CD4-positive, alpha-beta T cell (primary cell): Measurements from ENCODE around the gene CRYBG1. TPM values are rescaled to one million over a fixed set of nuclear protein-coding genes. Genes with fewer than 3 reads are reported as not detected.

Experiments
- ATAC-seq: fragments of 200-7000 bp; cut with Tn5 transposase; one replicate; pipeline ENCODE4 v1.10.0; 2022; ENCODE audit warnings: mild to moderate bottlenecking; ENCODE audit not compliant: poor library complexity
- CTCF ChIA-PET: fragments of 350-600 bp; sonication (Branson Sonifier 250); formaldehyde crosslinking; loops from one replicate; lab custom pipeline; 2021; ENCODE audit warnings: antibody characterized with exemption, inconsistent platforms; lab: Charles Lee
- POLR2A ChIA-PET: fragments of 350-600 bp; sonication (Branson Sonifier 250); formaldehyde crosslinking; loops from one replicate; lab custom pipeline; 2021; ENCODE audit warnings: antibody characterized with exemption, inconsistent platforms; lab: Charles Lee
- DNase-seq, 14 experiments: peaks; one replicate each; pipeline ENCODE4 v3.0.0-alpha.2; 2013 to 2020; ENCODE audit warnings: mixed read lengths in 2 of 14
- H3K27ac ChIP-seq, 2 donors: one replicate each; pipeline versions ENCODE4 v1.5.1 to v1.7.0; 2013; ENCODE audit warnings: low read length in 2 of 2, low read depth in 1 of 2, mild to moderate bottlenecking in 1 of 2
- H3K27me3 ChIP-seq, 2 experiments: 1 replicate in 1 of 2; 2 replicates in 1 of 2; pipeline versions ENCODE4 v1.6.1 to v1.7.0; 2013; ENCODE audit warnings: low read length in 2 of 2, control low read depth in 1 of 2, mild to moderate bottlenecking in 1 of 2, moderate library complexity in 1 of 2; ENCODE audit not compliant: insufficient read depth in 2 of 2, control insufficient read depth in 1 of 2
- H3K36me3 ChIP-seq: one replicate; pipeline ENCODE4 v1.6.1; 2013; ENCODE audit warnings: low read length, control low read depth; ENCODE audit not compliant: insufficient read depth
- H3K4me1 ChIP-seq: one replicate; pipeline ENCODE4 v1.6.1; 2013; ENCODE audit warnings: low read length, control low read depth; ENCODE audit not compliant: insufficient read depth
- H3K4me3 ChIP-seq: one replicate; pipeline ENCODE4 v1.5.1; 2013; ENCODE audit warnings: mild to moderate bottlenecking, low read length, moderate library complexity
- H3K9me3 ChIP-seq, 2 experiments: 1 replicate in 1 of 2; 2 replicates in 1 of 2; pipeline versions ENCODE4 v1.6.1 to v1.7.0; 2013; ENCODE audit warnings: low read length in 2 of 2, mild to moderate bottlenecking in 2 of 2, control low read depth in 1 of 2, moderate library complexity in 1 of 2; ENCODE audit not compliant: control insufficient read depth in 1 of 2, insufficient read depth in 1 of 2
- H3K27ac Mint-ChIP-seq: one replicate; pipeline ENCODE4 v1.8.0; 2020; ENCODE audit warnings: mixed read lengths
- H3K27me3 Mint-ChIP-seq: one replicate; pipeline ENCODE4 v1.8.0; 2021; ENCODE audit warnings: mixed read lengths
- H3K36me3 Mint-ChIP-seq: one replicate; pipeline ENCODE4 v1.8.0; 2021; ENCODE audit warnings: low read depth, mixed read lengths
- H3K4me1 Mint-ChIP-seq: one replicate; pipeline ENCODE4 v1.8.0; 2021; ENCODE audit warnings: low read depth, mixed read lengths
- H3K4me3 Mint-ChIP-seq: one replicate; pipeline ENCODE4 v1.8.0; 2020; ENCODE audit warnings: mild to moderate bottlenecking, mixed read lengths
- H3K9me3 Mint-ChIP-seq: one replicate; pipeline ENCODE4 v1.8.0; 2020; ENCODE audit warnings: mixed read lengths
- CTCF ChIP-seq: fragments of 200-600 bp; IDR thresholded peaks from one replicate; pipeline ENCODE4 v1.8.0; 2022; ENCODE audit warnings: antibody characterized with exemption, mild to moderate bottlenecking
- intact Hi-C, 2 experiments: fragments of 100-400 bp; cut with DNase I in 1 of 2; cut with micrococcal nuclease in 1 of 2; formaldehyde crosslinking; loops; one replicate each; pipeline versions ENCODE4 v1.15.1 to v1.9.0; 2023 to 2025; cut with DNase I, micrococcal nuclease
- total RNA-seq, 174 experiments: library from RNA in 2 of 174; stranded (reverse) in 2 of 174; gene quantifications; one replicate each; pipeline ENCODE4 v1.2.3 and lab custom pipeline; 2021 to 2026

Gene CRYBG1
- total RNA-seq, 2 experiments from 2014 or later, result 58.5 to 59.4 TPM

GRCh38 chr6:106379951-106380350, 19.4 kb downstream of the CRYBG1 start:
- no peaks in the 10 kb centered on the region for H3K36me3 ChIP-seq
- intact Hi-C loops, result no loop called here
- POLR2A ChIA-PET, result no interaction called here
- no peak overlapping the region for H3K27ac ChIP-seq
- H3K4me3 ChIP-seq, result no peak overlapping the region
- H3K4me1 Mint-ChIP-seq, result no peaks in the 10 kb centered on the region
- ATAC-seq (no peak), DNase-seq (no peak)
- no peak overlapping the region for H3K27ac Mint-ChIP-seq
- H3K4me3 Mint-ChIP-seq, result no peak overlapping the region
- no peaks in the 10 kb centered on the region for H3K36me3 Mint-ChIP-seq
- H3K4me1 ChIP-seq, result no peaks in the 10 kb centered on the region
- TF ChIP-seq CTCF, result no peak
- H3K9me3 ChIP-seq, result no peaks in the 10 kb centered on the region
- no peaks in the 10 kb centered on the region for H3K27me3 ChIP-seq
- CTCF ChIA-PET, result no interaction called here
- H3K27me3 Mint-ChIP-seq, result peaks cover 5% of the 10 kb centered on the region
- no peaks in the 10 kb centered on the region for H3K9me3 Mint-ChIP-seq

- H3K9me3 Mint-ChIP-seq, result no peaks in the 10 kb centered on the region
- CTCF ChIA-PET, result no interaction called here
Observed at GRCh38 chr6:106380407-106380806, 19.9 kb downstream of the CRYBG1 start.

GRCh38 chr6:106381223-106381622, 20.7 kb downstream of the CRYBG1 start:
- ATAC-seq (no peak), DNase-seq (no peak)
- ChIA-PET CTCF (no interaction called here), POLR2A (no interaction called here)
- H3K27me3 ChIP-seq, result no peaks in the 10 kb centered on the region
- H3K4me3 ChIP-seq, result no peak overlapping the region
- H3K4me1 ChIP-seq, result no peaks in the 10 kb centered on the region
- no peaks in the 10 kb centered on the region for H3K36me3 ChIP-seq
- Mint-ChIP-seq H3K4me3 (no peak overlapping the region), H3K9me3 (no peaks in the 10 kb centered on the region), H3K27me3 (peaks cover 5% of the 10 kb centered on the region), H3K36me3 (no peaks in the 10 kb centered on the region), H3K27ac (no peak overlapping the region), H3K4me1 (no peaks in the 10 kb centered on the region)
- no peak for TF ChIP-seq CTCF
- no peaks in the 10 kb centered on the region for H3K9me3 ChIP-seq
- intact Hi-C loops, result no loop called here
- H3K27ac ChIP-seq, result no peak overlapping the region

More at GRCh38 chr6:106380407-106380806, 19.9 kb downstream of the CRYBG1 start:
- Mint-ChIP-seq H3K27ac (no peak overlapping the region), H3K4me3 (no peak overlapping the region), H3K4me1 (no peaks in the 10 kb centered on the region), H3K36me3 (no peaks in the 10 kb centered on the region), H3K27me3 (peaks cover 5% of the 10 kb centered on the region)
- Histone ChIP-seq H3K9me3 (no peaks in the 10 kb centered on the region), H3K36me3 (no peaks in the 10 kb centered on the region), H3K27ac (no peak overlapping the region), H3K4me1 (no peaks in the 10 kb centered on the region), H3K4me3 (no peak overlapping the region), H3K27me3 (no peaks in the 10 kb centered on the region)
- POLR2A ChIA-PET, result no interaction called here
- intact Hi-C loops, result no loop called here
- DNase-seq (no peak), ATAC-seq (no peak)
- TF ChIP-seq CTCF, result no peak
